Ovary (tissue), 9 donors: Measurements from ENCODE around the gene TEX54. TPM values are rescaled to one million over a fixed set of nuclear protein-coding genes. Genes with fewer than 3 reads are reported as not detected.
"Not testable (repeated sequence)": the region's sequence is repeated elsewhere in the genome, so short reads cannot be mapped to it uniquely, and the experiment has no call there.

Source experiments
- DNase-seq, 5 donors: peaks; one replicate each; pipeline ENCODE4 v3.0.0-alpha.2; 2019 to 2020
- H3K27ac ChIP-seq, 2 donors: fragments of 200-600 bp; one replicate each; pipeline versions ENCODE4 v1.5.1 to v1.8.0; 2019 to 2022
- H3K27me3 ChIP-seq: fragments of 200-600 bp; one replicate; pipeline ENCODE4 v1.8.0; 2022
- H3K36me3 ChIP-seq: fragments of 200-600 bp; sonication (generic); one replicate; pipeline ENCODE4 v1.5.1; 2019
- H3K4me1 ChIP-seq: one replicate; pipeline ENCODE4 v1.8.1; 2013; ENCODE audit warnings: mild to moderate bottlenecking, moderate library complexity; ENCODE audit not compliant: insufficient read depth
- H3K4me3 ChIP-seq: fragments of 200-600 bp; sonication (generic); one replicate; pipeline ENCODE4 v1.5.1; 2017
- H3K9me3 ChIP-seq, 2 donors: fragments of 200-600 bp in 1 of 2; sonication (generic) in 1 of 2; one replicate each; pipeline versions ENCODE4 v1.5.1 to v1.8.1; 2013 to 2019; ENCODE audit warnings: mild to moderate bottlenecking in 1 of 2, moderate library complexity in 1 of 2
- CTCF ChIP-seq, 3 donors: fragments of 450-650 bp in 2 of 3; fragments of 200-600 bp in 1 of 3; IDR thresholded peaks; one replicate each; pipeline versions ENCODE4 v1.5.1 to v1.8.0; 2016 to 2022; ENCODE audit warnings: antibody characterized with exemption in 3 of 3, mild to moderate bottlenecking in 1 of 3
- EP300 ChIP-seq: sonication (generic); formaldehyde crosslinking; IDR thresholded peaks from one replicate; pipeline ENCODE4 v1.6.1; 2017; ENCODE audit warnings: antibody characterized with exemption
- POLR2A ChIP-seq: fragments of 450-650 bp; IDR thresholded peaks from one replicate; pipeline ENCODE4 v1.6.1; 2017; ENCODE audit warnings: antibody characterized with exemption, mild to moderate bottlenecking, moderate library complexity
- WGBS, 3 donors: extraction: QIAGEN DNeasy Blood & Tissue Kit in 1 of 3; methylation state at CpG; one replicate each; pipeline versions ENCODE4 v1.1.5 to v1.1.7; 2013 to 2017; 5-methylcytosine and 5-hydroxymethylcytosine counted together
- intact Hi-C, 4 donors: fragments of 100-400 bp; cut with DNase I; formaldehyde crosslinking; loops; one replicate each; pipeline versions ENCODE4 v1.11.0 to v1.15.1; 2022 to 2023
- polyA plus RNA-seq, 2 donors: library from polyadenylated mRNA; stranded (reverse); fragments of 200-250 nt in 1 of 2; fragments of 350-450 nt in 1 of 2; fragmentation: Illumina TruSeq in 1 of 2; extraction: RNeasy Lipid Tissue Mini Kit (QIAGEN cat#74804) in 1 of 2; gene quantifications; one replicate each; pipeline ENCODE4 v1.2.3, GENCODE V29; 2013 to 2014
- total RNA-seq, 7 donors: library from RNA; depleted of rRNA in 2 of 7; stranded (reverse); fragments of >200 nt in 2 of 7; fragmentation: NEBNext Ultra II Directional in 3 of 7; extraction: Animal tissue kit (Norgen Biotek cat#: 25700) in 3 of 7; gene quantifications; one replicate each; pipeline versions ENCODE4 v1.1.0 to v1.2.4, GENCODE V29; 2016 to 2023
- donor health status: DM: no; HTN: no; CAD: no; lungs with moderate emphysema.
- donor health status: DM: no; HTN: no; CAD: no.
- donor health status: Bipolar disorder and iron deficiency.
- donor health status: DM: yes; HTN: yes; CAD: no.
- donor health status: DM: no; HTN: no; CAD: no.
- donor health status: DM: yes; HTN: yes; CAD: no.

The TEX54 gene
- total and polyA plus RNA-seq, 9 donors = not detected

DNA sequence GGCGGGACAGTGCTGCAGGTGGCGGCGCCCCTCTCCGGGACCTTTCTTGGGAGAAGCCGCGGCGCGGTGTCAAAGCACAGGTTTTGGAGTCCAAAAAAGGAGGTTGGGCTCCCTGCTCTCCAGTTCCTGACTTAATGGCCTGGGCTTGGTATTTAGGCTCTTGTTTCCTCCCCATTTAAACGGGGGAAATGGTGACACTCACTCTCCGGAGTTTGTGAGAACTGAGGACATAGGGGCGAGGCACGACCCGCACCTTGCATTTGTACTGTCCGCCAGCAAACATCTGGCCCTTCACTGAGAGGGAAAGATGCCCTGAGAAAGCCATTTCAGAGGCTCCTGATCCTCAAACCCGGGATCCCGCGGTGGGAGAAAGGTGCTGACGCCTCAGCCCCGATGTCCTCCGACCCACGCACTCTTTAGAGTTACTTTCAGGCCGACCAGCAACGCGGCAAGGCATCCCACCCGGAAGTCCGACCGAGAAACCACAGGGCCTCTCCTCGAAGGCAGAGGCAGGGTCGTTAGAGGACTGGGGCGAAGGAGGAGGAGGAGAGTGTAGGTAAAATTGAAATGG is 9.6 kb upstream of the TEX54 start:
- WGBS, 3 donors = 7% methylated on average over 30 of the region's 30 CpGs
- DNase-seq = peak; percentile 44 to 83 (median 65)
- intact Hi-C loops = loop anchor here in 1 of 4 donors (5.0 kb wide), 1 partner anchor 115 kb away; the partner anchor contains the start of genes HNRNPUL2 and TTC9C

GRCh38 chr11:62841361-62842170 is 8.9 kb upstream of the TEX54 start:
- intact Hi-C loops = loop anchor here in 1 of 4 donors (5.0 kb wide), 1 partner anchor 114 kb away; the partner anchor contains the start of genes HNRNPUL2 and TTC9C
- H3K4me3 ChIP-seq = peak overlapping the region; percentile 87
- 0% methylated on average over 33 of the region's 33 CpGs for WGBS, 3 donors
- TF ChIP-seq POLR2A (peak; percentile 93), CTCF (IDR thresholded peaks at IDR 0.05) (peak in 1 of 3 donors; percentile 25), EP300 (peak; percentile 15)
- H3K36me3 ChIP-seq = no peaks in the 10 kb centered on the region
- DNase-seq = peak; percentile 76 to 89 (median 85)
- no peaks in the 10 kb centered on the region for H3K9me3 ChIP-seq
- H3K27ac ChIP-seq = peak overlapping the region; percentile 95 to 98
- no peaks in the 10 kb centered on the region for H3K27me3 ChIP-seq
- no peaks in the 10 kb centered on the region for H3K4me1 ChIP-seq

More for the DNA sequence above, 9.6 kb upstream of the TEX54 start:
- H3K27me3 ChIP-seq = no peaks in the 10 kb centered on the region
- no peaks in the 10 kb centered on the region for H3K4me1 ChIP-seq
- H3K9me3 ChIP-seq = no peaks in the 10 kb centered on the region
- peak overlapping the region; percentile 48 for H3K4me3 ChIP-seq
- TF ChIP-seq CTCF (IDR thresholded peaks at IDR 0.05) = no peak
- TF ChIP-seq POLR2A = no peak
- TF ChIP-seq EP300 = no peak
- no peaks in the 10 kb centered on the region for H3K36me3 ChIP-seq
- H3K27ac ChIP-seq = peak overlapping the region; percentile 95 to 98

DNA sequence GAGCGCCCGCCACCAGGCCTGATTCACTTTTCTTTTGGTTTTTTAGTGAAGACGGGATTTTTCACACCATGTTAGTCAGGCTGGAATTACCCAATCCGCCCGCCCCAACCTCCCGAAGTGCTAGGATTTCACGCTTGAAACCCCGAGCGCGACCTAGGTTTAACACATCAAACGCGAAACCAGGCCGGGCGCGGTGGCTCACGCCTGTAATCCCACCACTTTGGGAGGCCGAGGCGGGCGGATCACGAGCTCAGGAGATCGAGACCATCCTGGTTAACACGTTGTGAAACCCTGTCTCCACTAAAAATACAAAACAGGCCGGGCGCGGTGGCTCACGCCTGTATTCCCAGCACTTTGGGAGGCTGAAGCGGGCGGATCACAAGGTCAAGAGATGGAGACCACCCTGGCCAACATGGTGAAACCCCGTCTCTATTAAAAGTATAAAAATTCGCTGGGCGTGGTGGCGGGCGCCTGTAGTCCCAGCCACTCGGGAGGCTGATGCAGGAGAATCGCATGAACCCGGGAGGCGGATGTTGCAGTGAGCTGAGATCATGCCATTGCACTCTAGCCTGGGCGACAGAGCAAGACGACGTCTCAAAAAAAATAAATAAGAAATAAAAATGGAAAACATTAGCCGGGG is 8.2 kb upstream of the TEX54 start:
- H3K9me3 ChIP-seq, H3K36me3 ChIP-seq, H3K27me3 ChIP-seq, H3K4me1 ChIP-seq: not testable (repeated sequence)
- TF ChIP-seq POLR2A = peak; percentile 22
- Histone ChIP-seq H3K4me3 (peak overlapping the region; percentile 87), H3K27ac (peak overlapping the region; percentile 95 to 98)
- 0 to 2% (median 1%) methylated on average over 41 of the region's 41 CpGs for WGBS, 3 donors
- DNase-seq = peak; percentile 75 to 84 (median 78)
- intact Hi-C loops = loop anchor here in 1 of 4 donors (5.0 kb wide), 1 partner anchor 114 kb away; the partner anchor contains the start of genes HNRNPUL2 and TTC9C

GRCh38 chr11:62839050-62839945 is 6.7 kb upstream of the TEX54 start, which contains the start of gene WDR74:
Gene WDR74 (minus strand): TSS chr11:62839590. CDS start chr11:62839570, 20 bp downstream.
- TF ChIP-seq POLR2A = peak; percentile 94
- no peak for TF ChIP-seq EP300
- WGBS, 3 donors = 0% methylated on average over 33 to 62 of the region's 62 CpGs
- Histone ChIP-seq H3K27ac (peak within 1 kb of the TSS; percentile 95 to 98), H3K36me3 (no peaks in the 10 kb centered on the region), H3K27me3 (no peaks in the 10 kb centered on the region), H3K4me3 (peak within 1 kb of the TSS; percentile 87), H3K9me3 (no peaks in the 10 kb centered on the region), H3K4me1 (no peaks in the 10 kb centered on the region)
- intact Hi-C loops = no loop called here
- DNase-seq = peak; percentile 91 to 95 (median 92)
